Ureter (tissue), 1 donor: ENCODE measurements around the gene GBP7. TPM values are rescaled to one million over a fixed set of nuclear protein-coding genes. Genes with fewer than 3 reads are reported as not detected.
A peak's percentile ranks its signal among the peaks of the same experiment; 100 is the strongest.
"Not testable (repeated sequence)": the region's sequence is repeated elsewhere in the genome, so short reads cannot be mapped to it uniquely, and the experiment has no call there.

ENCODE experiments used
- DNase-seq: peaks from one replicate; pipeline ENCODE4 v3.0.0-alpha.2; 2020; ENCODE audit warnings: low spot score
- total RNA-seq: library from RNA; stranded (reverse); gene quantifications from one replicate; pipeline ENCODE4 v1.2.4, GENCODE V29; 2023
- donor health status: DM: yes; HTN: yes; CAD: no.

The GBP7 gene, protein sequence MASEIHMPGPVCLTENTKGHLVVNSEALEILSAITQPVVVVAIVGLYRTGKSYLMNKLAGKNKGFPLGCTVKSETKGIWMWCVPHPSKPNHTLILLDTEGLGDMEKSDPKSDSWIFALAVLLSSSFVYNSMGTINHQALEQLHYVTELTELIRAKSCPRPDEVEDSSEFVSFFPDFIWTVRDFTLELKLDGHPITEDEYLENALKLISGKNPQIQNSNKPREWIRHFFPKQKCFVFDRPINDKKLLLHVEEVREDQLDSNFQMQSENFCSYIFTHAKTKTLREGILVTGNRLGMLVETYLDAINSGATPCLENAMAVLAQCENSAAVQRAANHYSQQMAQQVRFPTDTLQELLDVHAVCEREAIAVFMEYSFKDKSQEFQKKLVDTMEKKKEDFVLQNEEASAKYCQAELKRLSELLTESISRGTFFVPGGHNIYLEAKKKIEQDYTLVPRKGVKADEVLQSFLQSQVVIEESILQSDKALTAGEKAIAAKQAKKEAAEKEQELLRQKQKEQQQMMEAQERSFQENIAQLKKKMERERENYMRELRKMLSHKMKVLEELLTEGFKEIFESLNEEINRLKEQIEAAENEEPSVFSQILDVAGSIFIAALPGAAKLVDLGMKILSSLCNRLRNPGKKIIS
- not detected for total RNA-seq

DNA sequence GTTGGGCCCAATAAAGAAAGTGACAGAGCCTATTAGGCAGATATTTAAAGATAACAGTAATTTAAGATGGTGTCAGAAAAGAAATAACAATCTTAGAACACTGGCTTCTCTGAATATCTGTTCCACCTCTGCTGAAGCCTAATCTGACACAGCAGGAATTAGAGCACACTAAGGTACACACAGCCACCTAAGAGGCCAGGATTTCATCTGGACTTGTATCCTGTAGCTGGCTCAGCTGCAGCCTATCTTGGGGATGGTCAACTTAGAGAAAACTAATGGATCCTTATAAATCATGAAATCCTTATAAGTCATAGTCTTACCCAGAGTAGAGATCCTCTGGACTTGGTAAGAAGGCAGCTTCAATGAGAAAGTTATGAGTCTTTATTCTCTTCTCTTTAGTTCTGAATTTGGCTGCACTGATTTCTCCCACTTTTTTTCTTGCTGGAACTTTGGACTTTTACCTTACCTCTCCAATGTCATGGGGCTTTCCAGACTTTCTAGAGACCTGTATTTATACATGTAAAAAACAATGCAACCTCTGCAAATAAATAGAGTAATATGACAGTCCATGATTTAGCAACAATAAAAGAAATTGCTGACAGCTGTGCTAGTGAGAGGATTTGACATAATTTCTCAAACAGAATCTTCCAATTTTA, at the start of gene GBP7:
GBP7 (minus strand) TSS at position 403 of the 656 bp plus-strand sequence. CDS start 4,068 bp downstream, outside the sequence.
- no peak for DNase-seq

DNA sequence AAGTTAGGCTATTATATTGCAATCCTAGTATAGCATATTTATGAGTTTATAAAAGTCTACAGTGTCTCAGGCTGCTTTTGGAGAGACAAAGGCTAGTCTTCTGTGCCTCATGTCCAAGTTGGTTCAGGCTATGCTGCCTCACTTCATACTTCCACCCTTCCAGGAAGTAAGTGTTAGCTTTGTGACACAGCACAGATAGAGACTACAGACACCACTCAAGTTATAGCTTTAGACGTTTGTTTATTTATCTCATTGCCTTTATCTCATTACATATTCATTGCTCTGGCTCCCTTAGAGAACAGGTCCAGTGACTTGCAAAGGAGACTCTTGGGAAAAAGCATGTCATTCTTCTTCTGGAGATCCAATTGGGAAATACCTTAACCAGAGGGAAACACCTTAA, 45.5 kb upstream of the GBP7 start:
- no peak for DNase-seq

DNA sequence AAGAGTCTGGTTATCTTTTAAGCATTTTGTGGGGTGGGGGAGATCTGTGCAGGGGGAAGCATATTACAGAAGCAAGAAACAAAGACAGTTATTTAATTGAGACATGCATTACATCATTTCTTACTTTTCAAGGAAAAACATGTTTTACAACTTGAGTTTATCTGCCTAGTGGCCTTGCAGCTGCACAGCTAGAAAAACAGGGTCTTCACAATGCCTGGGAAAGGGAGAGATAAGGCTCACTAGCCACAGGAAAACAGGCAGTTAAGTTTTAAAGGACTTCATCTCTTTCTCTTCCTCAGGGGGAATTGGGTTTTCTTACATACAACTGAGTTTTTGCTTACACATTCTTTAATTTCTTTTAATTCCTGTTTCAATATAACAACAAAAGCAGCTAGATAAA, 44.0 kb upstream of the GBP7 start:
- DNase-seq, result not testable (repeated sequence)

DNA sequence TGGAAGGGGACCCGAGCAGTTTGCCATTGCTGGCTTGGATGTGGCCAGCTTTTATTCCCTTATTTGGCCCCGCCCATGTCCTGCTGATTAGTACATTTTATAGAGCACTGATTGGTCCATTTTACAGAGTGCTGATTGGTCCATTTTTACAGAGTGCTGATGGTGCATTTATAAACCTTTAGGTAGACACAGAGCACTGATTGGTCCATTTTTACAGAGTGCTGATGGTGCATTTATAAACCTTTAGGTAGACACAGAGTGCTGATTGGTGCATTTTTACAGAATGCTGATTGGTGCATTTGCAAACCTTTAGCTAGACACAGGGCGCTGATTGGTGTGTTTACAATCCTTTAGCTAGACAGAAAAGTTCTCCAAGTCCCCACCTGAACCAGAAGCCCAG, 43.1 kb upstream of the GBP7 start:
- not testable (repeated sequence) for DNase-seq

DNA sequence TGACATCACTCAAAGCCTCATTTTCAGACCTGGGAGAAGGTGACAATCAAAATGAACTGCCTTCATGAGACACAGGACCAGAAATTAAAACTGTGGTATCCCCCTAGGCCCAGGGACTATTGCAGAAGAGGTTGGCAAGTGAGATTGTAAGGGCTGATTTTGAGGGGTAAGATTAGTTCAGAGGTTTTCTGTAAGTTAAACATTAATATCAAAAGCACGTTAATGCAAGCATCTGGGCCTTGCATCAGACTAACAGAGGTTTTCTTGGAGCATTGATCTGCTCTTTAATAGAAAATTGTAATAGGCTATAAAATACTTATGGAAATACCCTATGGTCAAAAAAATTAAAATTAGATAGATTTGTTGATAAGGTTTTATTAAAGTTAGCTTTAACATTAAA, 37.5 kb upstream of the GBP7 start:
- DNase-seq, result no peak

DNA sequence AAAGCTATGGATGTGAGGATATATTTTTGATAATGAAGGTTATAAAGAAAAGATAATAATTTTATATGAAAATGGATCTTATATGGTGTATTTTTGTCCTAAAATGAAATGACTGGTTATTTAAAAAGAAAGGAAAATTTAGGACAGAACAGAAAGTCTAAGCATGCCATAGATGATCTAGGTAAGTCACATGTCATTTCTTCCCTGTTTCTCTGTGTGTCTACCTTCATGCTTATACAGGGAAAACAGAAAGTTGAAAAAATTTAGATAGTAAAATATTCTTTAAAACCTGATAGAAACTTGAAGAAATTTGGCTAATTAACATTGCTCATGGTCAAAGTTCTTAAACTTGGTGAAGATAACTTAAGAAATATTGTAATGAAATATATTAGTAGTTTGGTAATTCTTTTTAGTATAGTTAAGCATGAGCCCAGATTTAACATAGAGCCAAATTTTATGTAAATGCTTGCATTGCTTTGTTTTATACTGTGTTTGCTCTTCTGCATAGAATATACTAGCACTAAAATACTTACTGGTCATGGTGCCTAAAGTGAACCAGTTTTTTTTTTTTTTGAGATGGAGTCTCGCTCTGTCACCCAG, 35.3 kb upstream of the GBP7 start:
- DNase-seq, result no peak

DNA sequence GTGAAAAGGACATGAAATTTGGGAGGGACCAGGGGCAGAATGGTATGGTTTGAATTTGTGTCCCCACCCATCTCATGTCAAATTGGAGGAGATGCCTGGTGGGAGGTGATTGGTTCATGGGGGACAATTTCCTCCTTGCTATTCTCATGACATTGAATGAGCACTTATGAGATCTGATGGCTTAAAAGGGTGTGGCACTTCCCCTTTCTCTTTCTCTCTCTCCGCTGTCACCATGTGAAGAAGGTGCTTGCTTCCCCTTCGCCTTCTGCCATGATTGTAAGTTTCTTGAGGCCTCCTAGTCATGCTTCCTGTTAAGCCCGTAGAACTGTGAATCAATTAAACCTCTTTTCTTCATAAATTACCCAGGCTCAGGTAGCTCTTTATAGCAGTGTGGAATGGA, 30.6 kb upstream of the GBP7 start:
- no peak for DNase-seq

DNA sequence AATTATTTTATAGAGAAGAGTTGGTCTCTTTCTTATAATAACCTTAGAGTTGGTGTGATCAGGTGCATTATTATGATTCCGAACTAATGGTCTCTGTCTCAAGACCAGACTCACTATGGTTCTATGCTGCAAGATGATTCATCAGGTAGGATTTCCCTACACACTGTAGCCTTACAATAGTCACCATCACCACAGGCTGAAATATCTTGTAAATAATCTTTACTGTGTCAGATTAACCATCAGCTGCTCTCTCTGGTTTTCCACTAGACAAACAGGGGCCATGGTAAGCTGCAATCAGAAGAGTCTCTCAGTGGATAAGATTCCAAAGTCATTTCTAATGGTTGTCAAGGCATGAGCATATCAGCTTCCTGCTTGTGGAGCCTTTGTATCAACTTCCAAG, 27.4 kb upstream of the GBP7 start:
- DNase-seq, result no peak

DNA sequence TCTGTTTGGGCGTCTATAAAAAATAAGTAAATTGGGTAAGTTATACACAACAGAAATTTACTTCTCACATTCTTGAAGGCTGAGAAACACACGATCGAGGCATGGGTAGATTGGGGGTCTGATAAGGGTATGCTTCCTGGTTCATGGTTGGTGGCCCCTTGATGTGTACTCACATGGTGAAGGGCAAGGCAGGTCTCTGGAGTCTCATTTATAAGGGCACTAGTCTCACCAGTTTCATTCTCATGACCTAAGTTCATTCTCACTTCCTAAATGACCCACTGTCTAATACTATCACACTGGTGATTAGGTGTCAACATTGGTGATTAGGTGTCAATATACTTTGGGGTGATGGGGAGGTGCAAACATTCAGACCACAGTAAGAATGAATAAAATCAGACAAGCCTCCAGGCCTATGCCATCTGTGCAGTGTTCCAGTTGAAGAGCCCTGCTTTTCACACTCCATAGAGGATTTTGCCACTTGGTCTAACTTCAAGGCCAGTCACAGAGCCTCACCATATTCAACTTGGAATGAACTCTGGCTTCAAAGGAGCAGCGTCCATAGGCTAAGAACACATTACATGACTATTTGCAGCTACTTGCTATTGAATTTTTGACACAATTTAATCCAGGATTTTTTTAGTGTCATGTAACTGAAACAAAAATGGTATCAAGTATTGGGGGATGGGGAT, 25.4 kb upstream of the GBP7 start:
- no peak for DNase-seq

DNA sequence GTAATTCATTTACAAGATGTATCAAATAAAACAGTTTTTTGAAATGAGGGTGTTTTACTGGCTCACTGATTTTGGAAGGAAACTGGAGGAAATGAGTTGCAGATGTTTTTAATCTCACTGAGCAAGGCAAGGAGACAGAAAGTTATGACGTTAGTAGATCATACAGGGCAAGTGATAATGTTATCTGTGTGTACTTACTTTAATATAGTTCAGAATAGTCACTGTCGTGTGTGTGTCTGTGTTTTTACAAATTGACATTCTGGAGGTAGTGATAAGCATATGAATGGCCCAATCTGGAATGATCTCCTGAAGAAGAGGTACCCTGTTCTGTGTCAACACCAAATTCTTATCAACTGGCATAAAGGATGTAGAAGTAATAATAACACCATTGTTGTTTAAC, 24.9 kb upstream of the GBP7 start:
- DNase-seq, result no peak

DNA sequence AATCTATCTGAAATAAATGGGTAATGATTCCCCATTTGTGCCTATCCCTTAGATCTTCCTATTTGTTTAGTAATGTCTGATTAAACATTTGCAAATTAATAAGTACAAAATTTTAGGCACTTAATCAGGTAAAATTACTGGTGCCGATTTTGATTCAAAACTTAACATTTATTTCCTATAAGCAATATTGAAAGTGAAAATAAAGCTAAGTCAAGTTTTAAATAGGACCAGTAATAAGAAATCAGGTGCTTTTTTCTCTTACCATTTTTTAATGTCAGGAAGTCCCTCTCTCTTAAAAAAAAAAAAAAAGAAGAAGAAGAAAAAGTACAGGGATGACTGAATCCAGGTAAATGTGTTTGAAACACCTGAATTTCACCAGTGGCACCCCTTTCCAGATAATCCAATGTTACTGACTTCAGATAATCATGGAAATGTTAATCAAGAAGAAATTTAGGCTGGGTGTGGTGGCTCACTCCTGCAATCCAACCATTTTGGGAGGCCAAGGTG, 23.8 kb upstream of the GBP7 start:
- no peak for DNase-seq

DNA sequence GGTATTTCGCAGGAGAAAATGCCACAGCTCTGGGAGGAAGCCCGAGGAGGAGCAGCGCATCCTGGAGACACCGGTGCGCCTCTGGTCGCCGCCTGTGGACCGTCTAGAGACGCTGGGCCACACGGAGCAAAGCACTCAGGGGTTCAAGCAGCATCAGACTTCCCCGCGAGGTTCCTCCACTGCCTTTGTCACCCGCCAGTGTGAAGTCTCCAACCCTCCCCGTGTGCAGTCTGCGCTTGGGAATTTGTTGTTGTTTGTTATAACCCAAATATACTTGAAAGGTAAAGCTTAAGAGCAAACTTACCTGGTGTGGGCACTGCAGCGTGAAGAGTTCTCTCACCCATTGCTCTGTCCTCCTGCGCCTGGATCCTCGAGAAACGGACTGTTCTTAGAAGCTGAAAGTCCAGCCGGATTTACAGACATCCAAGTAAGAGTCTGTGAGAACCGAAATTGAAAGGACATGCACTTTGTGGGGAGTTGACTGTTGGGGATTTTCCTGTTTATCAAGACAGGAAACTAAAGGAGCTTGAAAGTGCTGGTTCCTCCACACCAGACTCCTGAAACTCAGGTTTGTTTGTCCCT, 22.8 kb upstream of the GBP7 start, which contains the start of gene GBP4:
GBP4 (minus strand) TSS at position 452 of the 582 bp plus-strand sequence; CDS start at position 344, 108 bp downstream.
- DNase-seq, result peak; percentile 46

DNA sequence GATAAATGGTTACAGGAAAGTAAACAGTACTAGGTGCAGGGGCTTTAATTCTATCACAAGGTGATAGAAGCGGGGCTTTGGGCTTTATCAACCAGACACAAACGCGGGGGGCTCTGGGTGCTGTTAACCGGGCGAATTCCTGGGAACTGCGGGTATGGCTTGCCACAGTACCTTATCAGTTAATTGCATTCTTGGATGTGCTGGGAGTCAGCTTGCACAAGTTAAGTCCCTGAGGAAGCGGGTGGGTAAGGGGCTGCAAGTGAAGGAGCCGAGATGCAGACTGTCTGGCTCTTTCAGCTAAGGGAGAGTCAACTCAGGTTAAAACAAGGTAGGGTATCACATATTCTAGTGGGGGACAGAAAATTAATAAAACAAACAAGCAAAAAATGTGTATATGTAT, 22.3 kb upstream of the GBP7 start:
- no peak for DNase-seq

DNA sequence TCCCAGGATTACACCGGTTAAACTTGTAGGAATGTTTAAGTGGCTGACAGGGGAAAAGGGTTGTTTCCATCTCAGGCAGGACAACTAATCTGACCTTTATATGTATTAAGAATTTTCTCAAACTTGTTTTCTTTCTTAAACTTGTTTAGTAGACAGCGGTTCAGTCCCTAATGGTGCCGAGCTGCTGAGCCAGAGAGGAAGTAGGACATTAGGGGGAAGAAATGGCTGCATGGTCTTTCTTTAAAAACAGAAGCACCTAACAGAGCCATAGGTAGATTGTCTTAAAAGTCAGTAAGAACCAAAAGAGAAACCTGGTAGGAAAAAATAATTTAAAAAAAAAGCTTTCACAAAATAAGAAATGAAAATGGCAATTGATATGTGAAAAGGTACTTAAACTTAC, 19.7 kb upstream of the GBP7 start:
- DNase-seq, result no peak

DNA sequence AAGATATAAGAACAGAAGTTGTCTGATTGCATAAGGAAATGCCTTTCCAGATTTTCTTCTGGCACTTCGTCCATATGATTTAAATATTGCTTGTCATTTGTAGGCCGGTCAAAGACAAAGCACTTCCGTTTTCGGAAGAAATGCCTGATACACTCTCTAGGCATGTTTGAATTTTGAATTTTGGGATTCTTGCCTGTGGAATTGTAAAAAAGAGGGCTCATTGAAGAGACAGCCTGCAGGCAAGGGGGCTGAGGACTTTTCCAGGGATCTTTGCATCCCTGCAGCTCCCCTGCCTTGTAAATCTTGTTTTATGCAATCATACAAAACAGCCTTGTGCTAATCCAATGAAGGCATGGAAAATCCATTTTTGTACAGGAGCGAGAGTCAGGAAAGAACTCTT, 15.5 kb upstream of the GBP7 start:
- no peak for DNase-seq

DNA sequence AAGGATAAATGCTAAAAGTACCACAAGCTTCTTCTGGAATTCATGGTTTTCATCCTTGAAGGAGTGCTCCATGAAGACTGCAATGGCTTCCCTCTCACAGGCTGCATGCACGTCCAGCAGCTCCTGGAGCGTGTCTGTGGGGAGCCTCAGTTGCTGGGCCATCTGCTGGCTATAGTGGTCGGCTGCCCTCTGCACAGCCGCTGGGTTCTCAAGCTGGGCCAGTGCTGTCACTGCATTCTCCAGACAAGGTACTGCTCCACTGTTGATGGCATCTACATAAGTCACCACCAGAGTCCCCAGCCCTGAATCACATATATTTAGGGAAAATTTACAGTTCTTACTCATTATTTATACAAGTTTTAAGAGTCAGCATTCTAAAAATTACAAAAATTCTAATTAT, 14.2 kb upstream of the GBP7 start:
- no peak for DNase-seq

DNA sequence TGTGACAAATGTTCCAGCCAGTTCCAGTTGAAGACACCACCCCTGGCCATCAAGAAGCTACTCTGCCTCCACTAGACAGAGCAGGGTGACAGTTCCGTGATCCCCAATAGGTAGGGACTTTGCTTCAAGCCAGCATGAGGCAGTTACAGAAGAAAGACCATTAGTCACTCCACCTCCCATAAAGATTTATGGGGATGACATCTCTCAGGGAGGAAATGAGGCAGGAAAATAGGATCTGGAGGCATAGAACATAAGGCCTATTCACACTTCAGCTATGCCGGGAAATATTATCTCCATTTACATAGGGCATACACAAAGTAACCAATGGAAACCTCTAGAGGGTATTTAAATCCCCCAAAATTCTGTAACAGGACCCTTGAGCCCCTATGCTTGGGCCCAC, 3.5 kb upstream of the GBP7 start:
- no peak for DNase-seq

DNA sequence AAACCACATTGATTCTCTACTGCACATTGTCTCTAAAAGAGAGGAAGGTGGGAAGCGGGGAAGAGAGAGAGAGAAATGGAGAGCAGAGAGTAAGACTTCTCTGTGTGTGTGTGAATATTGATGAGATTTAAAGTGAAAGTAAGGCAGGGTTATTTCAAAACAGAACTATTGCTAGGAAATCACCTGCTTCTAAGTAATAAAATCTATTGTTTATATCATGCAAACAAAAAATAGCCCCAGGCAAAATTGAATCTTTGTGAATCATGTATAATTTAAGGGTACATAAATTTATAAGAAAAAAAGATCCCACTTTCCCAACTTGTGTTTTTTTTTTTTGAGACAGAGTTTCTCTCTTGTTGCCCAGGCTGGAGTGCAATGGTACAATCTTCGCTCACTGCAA, 1.2 kb upstream of the GBP7 start:
- no peak for DNase-seq

DNA sequence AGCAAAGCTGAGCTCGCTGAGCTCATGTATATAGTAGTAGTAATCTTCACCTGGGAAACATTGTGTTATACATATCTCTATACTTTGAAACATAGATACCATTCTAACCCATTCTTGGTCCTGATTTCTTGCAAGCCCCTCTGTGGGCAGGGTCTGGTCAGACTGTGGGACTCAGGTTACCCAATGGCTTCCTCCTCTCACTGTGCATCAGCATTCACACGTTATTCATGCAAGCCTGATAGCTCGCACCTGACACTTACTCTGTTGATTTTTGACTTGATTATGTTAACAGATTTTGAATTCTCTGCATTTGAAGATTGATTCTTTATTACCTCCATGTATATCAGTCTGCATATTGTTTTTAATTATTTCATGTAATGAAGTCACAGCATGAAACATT, 1.3 kb downstream of the GBP7 start:
- no peak for DNase-seq

DNA sequence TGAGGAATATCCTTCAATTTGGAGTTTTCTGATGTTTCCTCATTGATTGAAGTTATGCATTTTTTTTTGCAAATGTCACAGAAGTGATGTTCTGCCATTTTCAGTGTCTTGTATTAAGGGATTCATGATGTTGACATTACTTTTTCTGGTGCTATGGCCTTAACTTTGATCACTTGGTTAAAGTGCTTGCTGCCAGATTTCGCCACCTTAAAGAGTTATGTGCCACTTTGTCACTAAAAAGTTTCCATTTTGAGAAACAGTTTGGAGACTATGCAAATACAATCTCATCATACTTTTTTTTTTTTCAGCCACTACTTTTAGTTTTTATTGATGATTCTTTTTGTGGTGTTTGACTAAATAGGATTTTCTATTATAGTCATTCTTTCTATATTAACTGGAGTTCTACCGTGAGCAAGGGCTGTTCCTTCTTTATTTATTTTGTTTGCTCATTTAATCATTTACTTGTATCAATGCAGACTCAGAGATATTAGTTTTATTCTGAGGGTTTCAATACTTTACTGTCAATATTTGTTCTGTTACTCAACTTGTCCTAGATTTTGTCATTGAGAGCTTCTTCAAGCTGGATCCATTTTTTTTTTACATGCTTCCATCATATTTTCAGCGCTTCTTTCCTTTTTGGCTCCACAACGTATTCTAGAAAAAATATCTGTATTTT, 3.2 kb downstream of the GBP7 start:
- DNase-seq, result no peak

DNA sequence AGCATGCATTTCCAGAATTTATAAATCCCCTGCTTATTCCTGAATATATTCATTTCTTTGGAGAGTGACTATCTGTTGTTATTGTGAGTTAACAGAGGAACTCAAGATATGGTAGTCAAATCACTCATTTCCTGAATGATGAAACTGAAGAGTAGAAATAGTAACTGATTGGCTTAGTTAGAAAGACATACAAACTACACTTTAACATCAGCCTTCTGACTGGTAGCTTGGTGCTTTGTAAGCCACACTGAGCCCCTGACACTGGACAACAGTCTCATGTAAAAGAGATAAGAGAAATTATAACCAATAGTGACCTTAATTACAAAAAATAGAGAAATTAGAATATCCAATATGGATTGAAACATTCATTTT, 4.8 kb downstream of the GBP7 start:
- DNase-seq, result no peak
